Lung (tissue), 12 donors: ENCODE results near the gene ZFAND2B. TPM values are rescaled to one million over a fixed set of nuclear protein-coding genes. Genes with fewer than 3 reads are reported as not detected.

ENCODE experiments used
- ATAC-seq: fragments of 200-7000 bp; cut with Tn5 transposase; one replicate; pipeline ENCODE4 v1.9.1; 2020; ENCODE audit warnings: moderate number of reproducible peaks; ENCODE audit not compliant: insufficient read depth, low FRiP score
- DNase-seq, 3 donors: peaks; one replicate each; pipeline ENCODE4 v3.0.0-alpha.2; 2013 to 2017
- H3K27ac ChIP-seq, 2 donors: one replicate each; pipeline ENCODE4 v1.5.1; 2013; ENCODE audit warnings: mild to moderate bottlenecking in 2 of 2, moderate library complexity in 2 of 2, control low read depth in 1 of 2, inconsistent platforms in 1 of 2, low read depth in 1 of 2, low read length in 1 of 2
- H3K27me3 ChIP-seq, 3 donors: one replicate each; pipeline ENCODE4 v1.5.1; 2013; ENCODE audit warnings: low read length in 2 of 3; ENCODE audit not compliant: control insufficient read depth in 3 of 3, insufficient read depth in 3 of 3
- H3K36me3 ChIP-seq, 4 donors: one replicate each; pipeline ENCODE4 v1.5.1; 2013; ENCODE audit warnings: low read length in 4 of 4, mild to moderate bottlenecking in 1 of 4, moderate library complexity in 1 of 4; ENCODE audit not compliant: control insufficient read depth in 4 of 4, insufficient read depth in 4 of 4
- H3K4me1 ChIP-seq, 5 donors: one replicate each; pipeline ENCODE4 v1.5.1; 2013; ENCODE audit warnings: low read length in 5 of 5, mild to moderate bottlenecking in 2 of 5, moderate library complexity in 1 of 5; ENCODE audit not compliant: control insufficient read depth in 5 of 5, insufficient read depth in 5 of 5
- H3K4me3 ChIP-seq: one replicate; pipeline ENCODE4 v1.5.1; 2013; ENCODE audit warnings: mild to moderate bottlenecking, control low read depth, moderate library complexity
- H3K9ac ChIP-seq, 2 donors: one replicate each; pipeline ENCODE4 v1.5.1; 2013; ENCODE audit warnings: low read length in 2 of 2, control low read depth in 1 of 2; ENCODE audit not compliant: insufficient read depth in 1 of 2
- H3K9me3 ChIP-seq, 4 donors: one replicate each; pipeline ENCODE4 v1.5.1; 2013; ENCODE audit warnings: low read length in 3 of 4, mild to moderate bottlenecking in 1 of 4, moderate library complexity in 1 of 4; ENCODE audit not compliant: control insufficient read depth in 4 of 4, insufficient read depth in 3 of 4
- CTCF ChIP-seq: IDR thresholded peaks from 2 replicates; pipeline ENCODE4 v1.5.1; 2012; ENCODE audit warnings: mild to moderate bottlenecking; ENCODE audit errors: control extremely low read depth, extremely low read depth
- WGBS, 2 donors: extraction: QIAGEN DNeasy Blood & Tissue Kit; methylation state at CpG; one replicate each; pipeline ENCODE4 v1.1.7; 2013; 5-methylcytosine and 5-hydroxymethylcytosine counted together
- polyA plus RNA-seq, 2 donors: library from polyadenylated mRNA; stranded (reverse); fragments of 200-250 nt; gene quantifications; one replicate each; pipeline ENCODE4 v1.2.1, GENCODE V29; 2013
- total RNA-seq, 2 donors: library from RNA; depleted of rRNA in 1 of 2; stranded (reverse); fragments of >200 nt in 1 of 2; gene quantifications; one replicate each; pipeline ENCODE4 v1.2.1, GENCODE V29; 2014 to 2021
- donor health status: control.
- donor health status: control.
- donor health status: Bipolar disorder and iron deficiency.
- donor health status: healthy.
- donor health status: DM: yes; HTN: yes; CAD: no.

Gene ZFAND2B
- total and polyA plus RNA-seq, 4 donors = 28.2 to 45.1 (median 39.6) TPM

- TF ChIP-seq CTCF = no peak
- H3K9me3 ChIP-seq = no peaks in the 10 kb centered on the region
- no peak overlapping the region for H3K27ac ChIP-seq
- no peak overlapping the region for H3K9ac ChIP-seq
- 95 to 98% methylated on average over 6 of the region's 6 CpGs for WGBS, 2 donors
- H3K36me3 ChIP-seq = peaks cover 2 to 25% (median 11%) of the 10 kb centered on the region in 4 donors
- H3K27me3 ChIP-seq = no peaks in the 10 kb centered on the region
- DNase-seq = no peak
- no peak for ATAC-seq
- H3K4me1 ChIP-seq = peaks cover 0 to 11% (median 2%) of the 10 kb centered on the region in 5 donors
- no peak overlapping the region for H3K4me3 ChIP-seq
Measured at GRCh38 chr2:219173176-219173575, 33.4 kb upstream of the ZFAND2B start.

- Histone ChIP-seq H3K36me3 (peaks cover 2 to 25% (median 11%) of the 10 kb centered on the region in 4 donors), H3K4me1 (peaks cover 2 to 17% (median 5%) of the 10 kb centered on the region in 5 donors), H3K9me3 (no peaks in the 10 kb centered on the region), H3K4me3 (no peak overlapping the region), H3K27ac (no peak overlapping the region), H3K27me3 (no peaks in the 10 kb centered on the region), H3K9ac (no peak overlapping the region)
- no peak for TF ChIP-seq CTCF
- WGBS, 2 donors = 93 to 96% methylated on average over 3 of the region's 3 CpGs
- DNase-seq = no peak
- no peak for ATAC-seq
Measured at GRCh38 chr2:219174146-219174545, 32.4 kb upstream of the ZFAND2B start.

GRCh38 chr2:219174801-219175200 is 31.8 kb upstream of the ZFAND2B start:
- no peak for TF ChIP-seq CTCF
- Histone ChIP-seq H3K36me3 (peaks cover 8 to 28% (median 13%) of the 10 kb centered on the region in 4 donors), H3K4me1 (peaks cover 3 to 23% (median 8%) of the 10 kb centered on the region in 5 donors), H3K27ac (no peak overlapping the region), H3K9ac (no peak overlapping the region), H3K9me3 (no peaks in the 10 kb centered on the region), H3K27me3 (no peaks in the 10 kb centered on the region), H3K4me3 (no peak overlapping the region)
- 87 to 90% methylated on average over 7 of the region's 7 CpGs for WGBS, 2 donors
- DNase-seq (no peak), ATAC-seq (no peak)

- H3K27ac ChIP-seq = peak overlapping the region in 1 of 2 donors; percentile 98
- peaks cover 3 to 23% (median 8%) of the 10 kb centered on the region in 5 donors for H3K4me1 ChIP-seq
Measured at GRCh38 chr2:219175486-219175885, 31.1 kb upstream of the ZFAND2B start.

More at GRCh38 chr2:219175486-219175885, 31.1 kb upstream of the ZFAND2B start:
- Histone ChIP-seq H3K4me3 (no peak overlapping the region), H3K9me3 (no peaks in the 10 kb centered on the region), H3K36me3 (peaks cover 13 to 34% (median 16%) of the 10 kb centered on the region in 4 donors), H3K27me3 (no peaks in the 10 kb centered on the region), H3K9ac (peak overlapping the region in 1 of 2 donors; percentile 79)
- no peak for TF ChIP-seq CTCF
- no peak for DNase-seq
- 86 to 91% methylated on average over 7 of the region's 7 CpGs for whole genome bisulfite sequencing, 2 donors
- ATAC-seq = no peak
